ENCODE data around the gene PAMR1. TPM values are rescaled to one million over a fixed set of nuclear protein-coding genes. Genes with fewer than 3 reads are reported as not detected.

Gene PAMR1
- total RNA-seq, 1 donor from 2014 or later = 37.1 TPM

- no peak overlapping the region for H3K27ac ChIP-seq (ENCODE audit: low read depth, low read length)
- H3K9ac ChIP-seq (ENCODE audit: low read depth in 1 of 3, low read length in 3 of 3) = no peak overlapping the region
- H3K4me3 ChIP-seq (ENCODE audit: low read length in 3 of 3) = no peak overlapping the region
- no peaks in the 10 kb centered on the region for H3K4me1 ChIP-seq (ENCODE audit: control insufficient read depth in 3 of 3, insufficient read depth in 3 of 3, low read length in 3 of 3)
- peaks cover 0 to 2% (median 0%) of the 10 kb centered on the region in 3 donors for H3K27me3 ChIP-seq (ENCODE audit: control insufficient read depth in 3 of 3, insufficient read depth in 3 of 3, low read length in 3 of 3)
- H3K36me3 ChIP-seq (ENCODE audit: control insufficient read depth in 3 of 3, insufficient read depth in 3 of 3, low read length in 3 of 3) = no peaks in the 10 kb centered on the region
- no peaks in the 10 kb centered on the region for H3K9me3 ChIP-seq (ENCODE audit: control insufficient read depth in 3 of 3, low read length in 3 of 3)
Observed at GRCh38 chr11:35546317-35546716, 20.9 kb upstream of the PAMR1 start.

- no peak overlapping the region for H3K9ac ChIP-seq (ENCODE audit: low read depth in 1 of 3, low read length in 3 of 3)
- no peaks in the 10 kb centered on the region for H3K4me1 ChIP-seq (ENCODE audit: control insufficient read depth in 3 of 3, insufficient read depth in 3 of 3, low read length in 3 of 3)
- H3K27me3 ChIP-seq (ENCODE audit: control insufficient read depth in 3 of 3, insufficient read depth in 3 of 3, low read length in 3 of 3) = peaks cover 0 to 2% (median 0%) of the 10 kb centered on the region in 3 donors
- no peak overlapping the region for H3K27ac ChIP-seq (ENCODE audit: low read depth, low read length)
- H3K36me3 ChIP-seq (ENCODE audit: control insufficient read depth in 3 of 3, insufficient read depth in 3 of 3, low read length in 3 of 3) = no peaks in the 10 kb centered on the region
- no peak overlapping the region for H3K4me3 ChIP-seq (ENCODE audit: low read length in 3 of 3)
- H3K9me3 ChIP-seq (ENCODE audit: control insufficient read depth in 3 of 3, low read length in 3 of 3) = no peaks in the 10 kb centered on the region
Observed at GRCh38 chr11:35545391-35546003, 20.1 kb upstream of the PAMR1 start.

GRCh38 chr11:35543481-35543880, 18.1 kb upstream of the PAMR1 start:
- no peaks in the 10 kb centered on the region for H3K27me3 ChIP-seq (ENCODE audit: control insufficient read depth in 3 of 3, insufficient read depth in 3 of 3, low read length in 3 of 3)
- H3K4me3 ChIP-seq (ENCODE audit: low read length in 3 of 3) = no peak overlapping the region
- no peak overlapping the region for H3K9ac ChIP-seq (ENCODE audit: low read depth in 1 of 3, low read length in 3 of 3)
- H3K4me1 ChIP-seq (ENCODE audit: control insufficient read depth in 3 of 3, insufficient read depth in 3 of 3, low read length in 3 of 3) = peaks cover 0 to 7% (median 0%) of the 10 kb centered on the region in 3 donors
- no peaks in the 10 kb centered on the region for H3K36me3 ChIP-seq (ENCODE audit: control insufficient read depth in 3 of 3, insufficient read depth in 3 of 3, low read length in 3 of 3)
- no peak overlapping the region for H3K27ac ChIP-seq (ENCODE audit: low read depth, low read length)
- H3K9me3 ChIP-seq (ENCODE audit: control insufficient read depth in 3 of 3, low read length in 3 of 3) = no peaks in the 10 kb centered on the region

- H3K4me1 ChIP-seq (ENCODE audit: control insufficient read depth in 3 of 3, insufficient read depth in 3 of 3, low read length in 3 of 3) = peaks cover 0 to 7% (median 0%) of the 10 kb centered on the region in 3 donors
- no peak overlapping the region for H3K4me3 ChIP-seq (ENCODE audit: low read length in 3 of 3)
- no peaks in the 10 kb centered on the region for H3K36me3 ChIP-seq (ENCODE audit: control insufficient read depth in 3 of 3, insufficient read depth in 3 of 3, low read length in 3 of 3)
- no peak overlapping the region for H3K9ac ChIP-seq (ENCODE audit: low read depth in 1 of 3, low read length in 3 of 3)
- H3K27me3 ChIP-seq (ENCODE audit: control insufficient read depth in 3 of 3, insufficient read depth in 3 of 3, low read length in 3 of 3) = no peaks in the 10 kb centered on the region
- H3K27ac ChIP-seq (ENCODE audit: low read depth, low read length) = no peak overlapping the region
- no peaks in the 10 kb centered on the region for H3K9me3 ChIP-seq (ENCODE audit: control insufficient read depth in 3 of 3, low read length in 3 of 3)
Observed at GRCh38 chr11:35541621-35542375, 16.4 kb upstream of the PAMR1 start.

GRCh38 chr11:35540526-35540925, 15.1 kb upstream of the PAMR1 start:
- Histone ChIP-seq H3K4me3 (ENCODE audit: low read length in 3 of 3) (no peak overlapping the region), H3K9ac (ENCODE audit: low read depth in 1 of 3, low read length in 3 of 3) (no peak overlapping the region), H3K27ac (ENCODE audit: low read depth, low read length) (no peak overlapping the region), H3K4me1 (ENCODE audit: control insufficient read depth in 3 of 3, insufficient read depth in 3 of 3, low read length in 3 of 3) (peaks cover 0 to 7% (median 0%) of the 10 kb centered on the region in 3 donors), H3K9me3 (ENCODE audit: control insufficient read depth in 3 of 3, low read length in 3 of 3) (no peaks in the 10 kb centered on the region), H3K36me3 (ENCODE audit: control insufficient read depth in 3 of 3, insufficient read depth in 3 of 3, low read length in 3 of 3) (no peaks in the 10 kb centered on the region), H3K27me3 (ENCODE audit: control insufficient read depth in 3 of 3, insufficient read depth in 3 of 3, low read length in 3 of 3) (no peaks in the 10 kb centered on the region)

GRCh38 chr11:35539781-35540281, 14.4 kb upstream of the PAMR1 start:
- Histone ChIP-seq H3K4me1 (ENCODE audit: control insufficient read depth in 3 of 3, insufficient read depth in 3 of 3, low read length in 3 of 3) (peaks cover 0 to 7% (median 0%) of the 10 kb centered on the region in 3 donors), H3K9ac (ENCODE audit: low read depth in 1 of 3, low read length in 3 of 3) (no peak overlapping the region), H3K27ac (ENCODE audit: low read depth, low read length) (peak overlapping the region; percentile 25), H3K9me3 (ENCODE audit: control insufficient read depth in 3 of 3, low read length in 3 of 3) (no peaks in the 10 kb centered on the region), H3K4me3 (ENCODE audit: low read length in 3 of 3) (no peak overlapping the region), H3K36me3 (ENCODE audit: control insufficient read depth in 3 of 3, insufficient read depth in 3 of 3, low read length in 3 of 3) (no peaks in the 10 kb centered on the region), H3K27me3 (ENCODE audit: control insufficient read depth in 3 of 3, insufficient read depth in 3 of 3, low read length in 3 of 3) (no peaks in the 10 kb centered on the region)

GRCh38 chr11:35539256-35539655, 13.8 kb upstream of the PAMR1 start:
- peaks cover 0 to 7% (median 0%) of the 10 kb centered on the region in 3 donors for H3K4me1 ChIP-seq (ENCODE audit: control insufficient read depth in 3 of 3, insufficient read depth in 3 of 3, low read length in 3 of 3)
- H3K36me3 ChIP-seq (ENCODE audit: control insufficient read depth in 3 of 3, insufficient read depth in 3 of 3, low read length in 3 of 3) = no peaks in the 10 kb centered on the region
- no peaks in the 10 kb centered on the region for H3K9me3 ChIP-seq (ENCODE audit: control insufficient read depth in 3 of 3, low read length in 3 of 3)
- no peaks in the 10 kb centered on the region for H3K27me3 ChIP-seq (ENCODE audit: control insufficient read depth in 3 of 3, insufficient read depth in 3 of 3, low read length in 3 of 3)
- no peak overlapping the region for H3K4me3 ChIP-seq (ENCODE audit: low read length in 3 of 3)
- H3K9ac ChIP-seq (ENCODE audit: low read depth in 1 of 3, low read length in 3 of 3) = no peak overlapping the region
- H3K27ac ChIP-seq (ENCODE audit: low read depth, low read length) = peak overlapping the region; percentile 25

- H3K27me3 ChIP-seq (ENCODE audit: control insufficient read depth in 3 of 3, insufficient read depth in 3 of 3, low read length in 3 of 3) = no peaks in the 10 kb centered on the region
- H3K4me1 ChIP-seq (ENCODE audit: control insufficient read depth in 3 of 3, insufficient read depth in 3 of 3, low read length in 3 of 3) = peaks cover 0 to 7% (median 0%) of the 10 kb centered on the region in 3 donors
- H3K36me3 ChIP-seq (ENCODE audit: control insufficient read depth in 3 of 3, insufficient read depth in 3 of 3, low read length in 3 of 3) = no peaks in the 10 kb centered on the region
- no peak overlapping the region for H3K9ac ChIP-seq (ENCODE audit: low read depth in 1 of 3, low read length in 3 of 3)
- H3K27ac ChIP-seq (ENCODE audit: low read depth, low read length) = no peak overlapping the region
- no peak overlapping the region for H3K4me3 ChIP-seq (ENCODE audit: low read length in 3 of 3)
- H3K9me3 ChIP-seq (ENCODE audit: control insufficient read depth in 3 of 3, low read length in 3 of 3) = no peaks in the 10 kb centered on the region
Observed at GRCh38 chr11:35536470-35536869, 11.1 kb upstream of the PAMR1 start.

- H3K27ac ChIP-seq (ENCODE audit: low read depth, low read length) = no peak overlapping the region
- no peak overlapping the region for H3K9ac ChIP-seq (ENCODE audit: low read depth in 1 of 3, low read length in 3 of 3)
- no peaks in the 10 kb centered on the region for H3K9me3 ChIP-seq (ENCODE audit: control insufficient read depth in 3 of 3, low read length in 3 of 3)
- peaks cover 3 to 11% (median 8%) of the 10 kb centered on the region in 3 donors for H3K27me3 ChIP-seq (ENCODE audit: control insufficient read depth in 3 of 3, insufficient read depth in 3 of 3, low read length in 3 of 3)
- H3K4me3 ChIP-seq (ENCODE audit: low read length in 3 of 3) = no peak overlapping the region
- no peaks in the 10 kb centered on the region for H3K36me3 ChIP-seq (ENCODE audit: control insufficient read depth in 3 of 3, insufficient read depth in 3 of 3, low read length in 3 of 3)
- no peaks in the 10 kb centered on the region for H3K4me1 ChIP-seq (ENCODE audit: control insufficient read depth in 3 of 3, insufficient read depth in 3 of 3, low read length in 3 of 3)
Observed at GRCh38 chr11:35531246-35531645, 5.8 kb upstream of the PAMR1 start.

GRCh38 chr11:35529971-35530495, 4.6 kb upstream of the PAMR1 start:
- Histone ChIP-seq H3K27ac (ENCODE audit: low read depth, low read length) (no peak overlapping the region), H3K4me1 (ENCODE audit: control insufficient read depth in 3 of 3, insufficient read depth in 3 of 3, low read length in 3 of 3) (no peaks in the 10 kb centered on the region), H3K9me3 (ENCODE audit: control insufficient read depth in 3 of 3, low read length in 3 of 3) (no peaks in the 10 kb centered on the region), H3K4me3 (ENCODE audit: low read length in 3 of 3) (no peak overlapping the region), H3K36me3 (ENCODE audit: control insufficient read depth in 3 of 3, insufficient read depth in 3 of 3, low read length in 3 of 3) (no peaks in the 10 kb centered on the region), H3K9ac (ENCODE audit: low read depth in 1 of 3, low read length in 3 of 3) (no peak overlapping the region), H3K27me3 (ENCODE audit: control insufficient read depth in 3 of 3, insufficient read depth in 3 of 3, low read length in 3 of 3) (peaks cover 11 to 23% (median 14%) of the 10 kb centered on the region in 3 donors)

Measured in skeletal muscle tissue (tissue), 4 donors.